Left ventricle myocardium inferior (tissue), 1 donor: Measurements from ENCODE around the gene MRPL30. TPM values are rescaled to one million over a fixed set of nuclear protein-coding genes. Genes with fewer than 3 reads are reported as not detected.
A peak's percentile ranks its signal among the peaks of the same experiment; 100 is the strongest.
"Not testable (repeated sequence)": the region's sequence is repeated elsewhere in the genome, so short reads cannot be mapped to it uniquely, and the experiment has no call there.

Source experiments
- DNase-seq: peaks from one replicate; pipeline ENCODE4 v3.0.0-alpha.2; 2020
- H3K27ac ChIP-seq: fragments of 200-600 bp; replicated peaks from 2 replicates; pipeline ENCODE4 v1.8.0; 2021
- H3K27me3 ChIP-seq: fragments of 200-600 bp; 2 replicates; pipeline ENCODE4 v1.8.0; 2021; ENCODE audit warnings: low read depth
- H3K36me3 ChIP-seq: fragments of 200-600 bp; 2 replicates; pipeline ENCODE4 v1.8.0; 2021
- H3K4me1 ChIP-seq: fragments of 200-600 bp; 2 replicates; pipeline ENCODE4 v1.8.0; 2021
- H3K4me3 ChIP-seq: fragments of 200-600 bp; 2 replicates; pipeline ENCODE4 v1.8.0; 2021; ENCODE audit warnings: mild to moderate bottlenecking, moderate library complexity
- H3K9me3 ChIP-seq: fragments of 200-600 bp; replicated peaks from 2 replicates; pipeline ENCODE4 v1.8.0; 2021
- intact Hi-C: fragments of 100-400 bp; cut with micrococcal nuclease; formaldehyde crosslinking; loops from one replicate; pipeline ENCODE4 v1.11.0; 2022
- total RNA-seq: library from RNA; stranded (reverse); fragmentation: NEBNext Ultra II Directional; extraction: Animal tissue kit (Norgen Biotek cat#: 25700); gene quantifications from one replicate; pipeline ENCODE4 v1.2.1, GENCODE V29; 2021
- TF ChIP-seq, protein P1 (sequence below): fragments of 200-600 bp; IDR thresholded peaks from 2 replicates; pipeline ENCODE4 v1.8.0; 2021; ENCODE audit warnings: antibody characterized with exemption, mild to moderate bottlenecking, borderline replicate concordance
- donor health status: DM: no; HTN: yes; CAD: no; lungs with severe emphysema.

The MRPL30 gene
- total RNA-seq, 1 donor from 2014 or later = 34.8 TPM

DNA sequence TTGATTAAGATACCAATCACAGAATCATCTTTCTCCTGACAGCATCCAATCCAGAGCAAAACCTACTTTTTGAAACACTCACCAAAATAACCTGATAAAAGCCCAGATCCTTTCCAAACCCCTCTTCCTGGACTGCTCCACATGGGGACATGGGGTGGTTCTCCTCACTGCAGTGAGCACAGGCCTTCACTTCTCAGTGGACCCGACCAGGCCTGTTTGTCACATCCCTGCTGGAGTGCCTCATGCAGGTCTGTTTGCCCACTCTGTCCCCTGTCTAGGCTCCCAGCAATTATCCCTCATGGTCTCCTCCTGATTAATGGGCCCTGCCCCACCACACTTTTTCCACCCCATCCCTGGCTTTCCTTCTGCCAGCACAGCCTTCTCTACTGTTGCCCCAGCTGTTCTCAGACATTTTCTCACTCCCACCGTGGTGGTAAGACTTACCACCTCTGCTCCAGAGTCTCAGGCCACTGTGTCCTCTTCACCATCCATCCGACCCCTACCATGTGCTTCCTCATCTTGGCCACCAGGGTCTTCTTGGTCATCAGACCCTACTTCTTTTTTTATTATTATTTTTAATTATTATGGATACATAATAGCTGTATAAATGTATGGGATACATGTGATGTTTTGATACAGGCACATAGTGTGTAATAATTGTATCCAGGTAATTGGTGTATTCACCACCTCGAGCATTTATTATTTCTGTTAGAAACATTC is 21.1 kb downstream of the MRPL30 start:
- no peak overlapping the region for H3K27ac ChIP-seq
- peaks cover 13% of the 10 kb centered on the region for H3K36me3 ChIP-seq
- no peaks in the 10 kb centered on the region for H3K4me1 ChIP-seq
- TF ChIP-seq, protein P1, sequence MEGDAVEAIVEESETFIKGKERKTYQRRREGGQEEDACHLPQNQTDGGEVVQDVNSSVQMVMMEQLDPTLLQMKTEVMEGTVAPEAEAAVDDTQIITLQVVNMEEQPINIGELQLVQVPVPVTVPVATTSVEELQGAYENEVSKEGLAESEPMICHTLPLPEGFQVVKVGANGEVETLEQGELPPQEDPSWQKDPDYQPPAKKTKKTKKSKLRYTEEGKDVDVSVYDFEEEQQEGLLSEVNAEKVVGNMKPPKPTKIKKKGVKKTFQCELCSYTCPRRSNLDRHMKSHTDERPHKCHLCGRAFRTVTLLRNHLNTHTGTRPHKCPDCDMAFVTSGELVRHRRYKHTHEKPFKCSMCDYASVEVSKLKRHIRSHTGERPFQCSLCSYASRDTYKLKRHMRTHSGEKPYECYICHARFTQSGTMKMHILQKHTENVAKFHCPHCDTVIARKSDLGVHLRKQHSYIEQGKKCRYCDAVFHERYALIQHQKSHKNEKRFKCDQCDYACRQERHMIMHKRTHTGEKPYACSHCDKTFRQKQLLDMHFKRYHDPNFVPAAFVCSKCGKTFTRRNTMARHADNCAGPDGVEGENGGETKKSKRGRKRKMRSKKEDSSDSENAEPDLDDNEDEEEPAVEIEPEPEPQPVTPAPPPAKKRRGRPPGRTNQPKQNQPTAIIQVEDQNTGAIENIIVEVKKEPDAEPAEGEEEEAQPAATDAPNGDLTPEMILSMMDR = no peak
- no peak for DNase-seq
- no peak overlapping the region for H3K4me3 ChIP-seq
- intact Hi-C loops = no loop called here
- H3K27me3 ChIP-seq = no peaks in the 10 kb centered on the region
- H3K9me3 ChIP-seq = no peaks in the 10 kb centered on the region

DNA sequence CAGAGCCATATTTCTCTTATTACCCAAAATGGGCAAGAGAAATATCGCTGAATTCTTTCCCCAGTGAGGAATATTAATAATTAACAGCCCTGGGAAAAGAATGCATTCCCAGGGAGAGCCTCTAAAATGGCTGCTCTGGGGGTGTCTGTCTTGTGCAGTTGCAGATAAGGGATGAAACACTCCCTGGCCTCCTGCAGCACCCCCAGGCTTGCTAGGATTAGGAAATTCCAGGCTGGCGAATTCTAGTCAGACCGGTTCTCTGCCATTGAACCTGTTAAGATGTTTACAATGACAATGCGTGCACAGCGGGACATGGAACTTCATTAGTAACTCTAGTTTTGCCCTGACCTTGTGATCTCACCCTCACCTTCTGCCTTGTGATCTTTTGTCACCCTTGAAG is 24.5 kb downstream of the MRPL30 start:
- Histone ChIP-seq H3K4me1 (no peaks in the 10 kb centered on the region), H3K36me3 (no peaks in the 10 kb centered on the region), H3K27ac (no peak overlapping the region), H3K27me3 (no peaks in the 10 kb centered on the region), H3K4me3 (no peak overlapping the region), H3K9me3 (no peaks in the 10 kb centered on the region)
- intact Hi-C loops = no loop called here
- TF ChIP-seq, protein P1 = no peak
- no peak for DNase-seq

DNA sequence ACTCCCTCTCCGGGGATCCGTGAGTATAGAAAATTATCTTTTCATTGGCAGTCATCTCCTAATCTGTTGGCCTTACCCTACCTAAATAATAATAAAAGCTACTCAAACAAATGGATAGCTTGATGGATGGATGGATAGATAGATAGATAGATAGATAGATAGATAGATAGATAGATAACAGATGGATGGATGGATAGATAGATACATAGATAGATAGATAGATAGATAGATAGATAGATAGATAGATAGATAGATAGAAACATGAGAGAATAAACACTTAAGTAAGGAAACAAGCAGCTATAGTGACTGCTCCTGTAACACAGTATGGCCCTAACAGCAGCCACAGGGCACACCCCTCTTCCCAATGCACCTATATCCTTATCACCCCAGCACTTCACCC is 35.1 kb downstream of the MRPL30 start:
- DNase-seq = no peak
- Histone ChIP-seq H3K27ac (no peak overlapping the region), H3K27me3 (no peaks in the 10 kb centered on the region), H3K9me3 (no peaks in the 10 kb centered on the region), H3K4me1 (no peaks in the 10 kb centered on the region), H3K36me3 (peaks cover 6% of the 10 kb centered on the region), H3K4me3 (no peak overlapping the region)
- TF ChIP-seq, protein P1 = no peak
- intact Hi-C loops = no loop called here

DNA sequence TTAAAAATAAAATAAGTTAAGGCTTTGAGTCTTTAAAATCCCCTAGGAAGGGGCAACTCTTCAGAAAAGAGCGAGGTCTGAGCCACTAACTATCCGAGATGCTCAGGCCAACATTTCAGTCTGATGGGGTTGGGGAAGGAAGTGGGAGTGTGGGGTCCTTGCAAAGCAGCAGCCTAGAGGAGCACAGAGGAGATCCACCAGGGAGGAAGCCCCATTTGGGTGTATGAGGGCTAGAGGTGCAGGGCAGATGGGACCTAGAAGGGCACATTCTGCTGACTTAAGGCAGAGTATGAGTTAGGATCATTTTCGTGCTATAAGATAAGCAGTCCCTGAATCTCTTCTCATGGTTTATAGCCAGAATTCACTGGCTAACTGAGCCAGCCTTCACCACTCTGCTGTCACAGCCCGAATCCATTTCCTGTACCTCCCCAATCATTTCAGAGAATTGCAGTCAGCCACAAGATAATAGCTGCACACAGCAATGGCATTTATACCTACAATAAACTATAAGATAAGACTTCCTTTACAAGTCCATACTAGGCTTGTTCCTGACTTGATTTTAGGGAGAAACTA is 37.0 kb downstream of the MRPL30 start:
- H3K27ac ChIP-seq = no peak overlapping the region
- peaks cover 6% of the 10 kb centered on the region for H3K36me3 ChIP-seq
- TF ChIP-seq, protein P1 = no peak
- no peaks in the 10 kb centered on the region for H3K4me1 ChIP-seq
- H3K4me3 ChIP-seq = no peak overlapping the region
- H3K27me3 ChIP-seq = no peaks in the 10 kb centered on the region
- intact Hi-C loops = no loop called here
- DNase-seq = no peak
- no peaks in the 10 kb centered on the region for H3K9me3 ChIP-seq

DNA sequence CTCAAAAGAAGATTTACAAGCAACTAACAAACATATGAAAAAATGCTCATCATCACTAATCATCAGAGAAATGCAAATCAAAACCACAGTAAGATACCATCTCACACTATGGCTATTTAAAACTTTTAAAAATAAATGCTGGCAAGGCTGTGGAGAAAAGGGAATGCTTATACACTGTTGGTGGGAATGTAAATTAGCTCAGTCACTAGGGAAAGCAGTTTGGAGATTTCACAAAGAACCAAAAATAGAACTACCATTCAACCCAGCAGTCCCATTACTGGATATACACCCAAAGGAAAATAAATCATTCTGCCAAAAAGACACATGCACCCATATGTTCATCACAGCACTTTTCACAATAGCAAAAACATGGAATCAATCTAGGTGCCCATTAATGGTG is 52.2 kb downstream of the MRPL30 start:
- H3K9me3 ChIP-seq = peaks cover 15% of the 10 kb centered on the region
- H3K27me3 ChIP-seq, H3K36me3 ChIP-seq, intact Hi-C loops, DNase-seq, H3K4me1 ChIP-seq, H3K27ac ChIP-seq, H3K4me3 ChIP-seq: not testable (repeated sequence)

DNA sequence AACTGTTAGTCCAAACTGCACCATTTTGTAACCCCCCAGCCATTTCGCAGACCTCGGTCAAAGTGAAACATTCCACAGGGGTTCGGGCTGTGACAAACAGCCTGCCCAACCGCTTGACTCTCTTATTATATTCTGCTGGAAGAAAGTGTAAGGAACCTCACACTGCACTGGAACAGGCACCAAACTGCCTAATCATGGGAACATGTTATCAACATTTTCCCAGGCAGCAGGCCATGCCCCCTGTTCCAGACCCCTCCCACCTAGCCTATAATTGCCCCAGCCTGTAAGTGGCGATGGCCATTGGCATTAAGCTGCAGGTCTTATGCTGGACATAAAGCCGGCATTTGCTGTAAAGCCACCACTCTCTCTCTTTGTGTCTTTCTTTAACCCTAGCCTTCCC is 57.6 kb downstream of the MRPL30 start:
- intact Hi-C loops = no loop called here
- H3K4me1 ChIP-seq = no peaks in the 10 kb centered on the region

More for the DNA sequence above, 57.6 kb downstream of the MRPL30 start:
- Histone ChIP-seq H3K36me3 (no peaks in the 10 kb centered on the region), H3K27ac (peak overlapping the region; percentile 23), H3K9me3 (peaks cover 2% of the 10 kb centered on the region), H3K4me3 (peak overlapping the region; percentile 12), H3K27me3 (no peaks in the 10 kb centered on the region)
- TF ChIP-seq, protein P1 = no peak
- DNase-seq = no peak
